ENCODE data around the gene PHC2. TPM values are rescaled to one million over a fixed set of nuclear protein-coding genes. Genes with fewer than 3 reads are reported as not detected.

The PHC2 gene
- total and polyA plus RNA-seq, 9 of the 15 experiments (the other 6 are each of a cell fraction or from before 2014, with no cell fraction given): 3.1 to 67.6 (median 34.6) TPM

- TF ChIP-seq PBX2 (CRISPR knock-in tag; IDR thresholded peaks at IDR 0.05; ENCODE audit: low read depth) (no peak), PBX2 (tag; conservative IDR thresholded peaks at IDR 0.05; ENCODE audit: low read depth) (no peak), ZNF76 (CRISPR knock-in tag; IDR thresholded peaks at IDR 0.05; ENCODE audit: borderline replicate concordance) (no peak), EZH2 (IDR thresholded peaks at IDR 0.05; ENCODE audit: borderline replicate concordance, low read depth, low read length) (no peak), DMBX1 (CRISPR knock-in tag; IDR thresholded peaks at IDR 0.05; ENCODE audit: borderline replicate concordance) (no peak), HDAC8 (tag; IDR thresholded peaks at IDR 0.05) (no peak), ZNF165 (CRISPR knock-in tag; IDR thresholded peaks at IDR 0.05; ENCODE audit: borderline replicate concordance) (no peak), ZNF780A (CRISPR knock-in tag; IDR thresholded peaks at IDR 0.05) (no peak), FOXP1 (CRISPR knock-in tag; IDR thresholded peaks at IDR 0.05) (no peak)
Observed at GRCh38 chr1:33407352-33408092, 23.4 kb downstream of the PHC2 start (continued).

All from K562 (cell line).